Thyroid gland (tissue), 4 donors: Measurements from ENCODE around the gene SLC25A2. TPM values are rescaled to one million over a fixed set of nuclear protein-coding genes. Genes with fewer than 3 reads are reported as not detected.

Source experiments
- DNase-seq, 2 donors: peaks; one replicate each; pipeline ENCODE4 v3.0.0-alpha.2; 2019
- H3K27ac ChIP-seq, 3 donors: fragments of 200-600 bp; sonication (generic); 1 replicate in 2 of 3; 2 replicates in 1 of 3; pipeline ENCODE4 v1.5.1; 2016 to 2019; ENCODE audit warnings: mild to moderate bottlenecking in 1 of 3, moderate library complexity in 1 of 3
- H3K27me3 ChIP-seq: fragments of 200-600 bp; sonication (generic); one replicate; pipeline ENCODE4 v1.5.1; 2019
- H3K36me3 ChIP-seq, 2 donors: fragments of 200-600 bp; sonication (generic); one replicate each; pipeline ENCODE4 v1.5.1; 2016 to 2019
- H3K4me1 ChIP-seq, 2 donors: fragments of 200-600 bp; sonication (generic); one replicate each; pipeline ENCODE4 v1.5.1; 2017 to 2019
- H3K4me3 ChIP-seq, 3 donors: fragments of 200-600 bp; sonication (generic); replicated peaks in 1 of 3; 1 replicate in 2 of 3; 2 replicates in 1 of 3; pipeline ENCODE4 v1.5.1; 2016; ENCODE audit warnings: mild to moderate bottlenecking in 1 of 3
- H3K9me3 ChIP-seq: fragments of 200-600 bp; sonication (generic); one replicate; pipeline ENCODE4 v1.5.1; 2017
- POLR2A ChIP-seq, 2 donors: fragments of 450-650 bp; IDR thresholded peaks; one replicate each; pipeline ENCODE4 v1.6.1; 2017; ENCODE audit warnings: antibody characterized with exemption in 2 of 2, mild to moderate bottlenecking in 2 of 2, moderate library complexity in 1 of 2
- WGBS, 2 donors: methylation state at CpG; one replicate each; pipeline ENCODE4 v1.1.5; 2017; 5-methylcytosine and 5-hydroxymethylcytosine counted together
- intact Hi-C: fragments of 100-400 bp; cut with DNase I; formaldehyde crosslinking; loops from one replicate; pipeline ENCODE4 v1.15.1; 2023
- total RNA-seq, 4 donors: library from RNA; depleted of rRNA; stranded (reverse); fragments of >200 nt; gene quantifications; one replicate each; pipeline ENCODE4 v1.2.3, GENCODE V29; 2016
- TF ChIP-seq, protein P1 (sequence below), 6 experiments: fragments of 200-600 bp in 3 of 6; fragments of 450-650 bp in 3 of 6; sonication (generic) in 3 of 6; IDR thresholded peaks; one replicate each; pipeline ENCODE4 v1.5.1; 2016 to 2019; ENCODE audit warnings: antibody characterized with exemption in 6 of 6, mild to moderate bottlenecking in 2 of 6, inconsistent platforms in 1 of 6, moderate library complexity in 1 of 6

Gene SLC25A2
- total RNA-seq, 4 donors from 2014 or later: 1.6 to 4.5 TPM; not detected in 2

DNA sequence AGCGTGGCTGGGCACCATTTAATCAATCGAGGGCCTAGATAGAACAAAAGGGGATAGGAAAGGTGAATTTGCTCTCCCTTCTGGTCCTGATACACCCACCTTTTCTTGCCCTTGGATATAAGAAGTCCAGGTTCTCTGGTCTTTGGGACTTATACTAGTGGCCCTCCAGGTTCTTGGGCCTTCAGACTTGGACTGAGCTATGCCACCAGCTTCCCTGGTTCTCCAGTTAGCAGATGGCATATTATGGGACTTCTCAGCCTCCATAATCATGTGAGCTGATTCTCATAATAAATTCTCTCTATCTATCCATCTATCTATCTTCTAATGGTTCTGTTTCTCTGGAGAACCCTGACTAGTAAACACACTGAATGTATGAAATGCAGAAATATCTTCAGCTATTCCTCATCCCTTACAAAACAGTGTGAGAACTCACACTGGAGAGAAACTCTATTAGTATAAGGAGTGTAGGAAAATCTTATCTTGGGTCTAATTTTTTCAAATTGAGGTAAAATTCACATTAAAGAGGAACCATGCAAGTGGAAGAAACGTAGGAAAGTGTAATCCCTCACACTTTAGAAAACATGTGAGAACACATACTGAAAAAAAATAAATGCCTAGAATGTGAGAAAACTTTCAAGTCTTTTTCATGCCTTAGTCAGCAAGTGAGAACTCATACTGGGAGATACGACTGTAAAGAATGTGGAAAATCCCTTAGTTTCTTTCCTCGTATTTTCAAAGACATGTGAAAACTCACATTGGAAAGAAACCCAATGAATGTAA is 43.2 kb downstream of the SLC25A2 start:
- TF ChIP-seq, protein P1, sequence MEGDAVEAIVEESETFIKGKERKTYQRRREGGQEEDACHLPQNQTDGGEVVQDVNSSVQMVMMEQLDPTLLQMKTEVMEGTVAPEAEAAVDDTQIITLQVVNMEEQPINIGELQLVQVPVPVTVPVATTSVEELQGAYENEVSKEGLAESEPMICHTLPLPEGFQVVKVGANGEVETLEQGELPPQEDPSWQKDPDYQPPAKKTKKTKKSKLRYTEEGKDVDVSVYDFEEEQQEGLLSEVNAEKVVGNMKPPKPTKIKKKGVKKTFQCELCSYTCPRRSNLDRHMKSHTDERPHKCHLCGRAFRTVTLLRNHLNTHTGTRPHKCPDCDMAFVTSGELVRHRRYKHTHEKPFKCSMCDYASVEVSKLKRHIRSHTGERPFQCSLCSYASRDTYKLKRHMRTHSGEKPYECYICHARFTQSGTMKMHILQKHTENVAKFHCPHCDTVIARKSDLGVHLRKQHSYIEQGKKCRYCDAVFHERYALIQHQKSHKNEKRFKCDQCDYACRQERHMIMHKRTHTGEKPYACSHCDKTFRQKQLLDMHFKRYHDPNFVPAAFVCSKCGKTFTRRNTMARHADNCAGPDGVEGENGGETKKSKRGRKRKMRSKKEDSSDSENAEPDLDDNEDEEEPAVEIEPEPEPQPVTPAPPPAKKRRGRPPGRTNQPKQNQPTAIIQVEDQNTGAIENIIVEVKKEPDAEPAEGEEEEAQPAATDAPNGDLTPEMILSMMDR (IDR thresholded peaks at IDR 0.05): no peak
- no peak for TF ChIP-seq POLR2A (IDR thresholded peaks at IDR 0.05)
- no peak for DNase-seq
- Histone ChIP-seq H3K4me1 (no peaks in the 10 kb centered on the region), H3K9me3 (peaks cover 18% of the 10 kb centered on the region), H3K27me3 (no peaks in the 10 kb centered on the region), H3K4me3 (no peak overlapping the region), H3K36me3 (no peaks in the 10 kb centered on the region), H3K27ac (no peak overlapping the region)
- intact Hi-C loops: no loop called here
- WGBS, 2 donors: 65 to 68% methylated on average over 5 of the region's 5 CpGs

DNA sequence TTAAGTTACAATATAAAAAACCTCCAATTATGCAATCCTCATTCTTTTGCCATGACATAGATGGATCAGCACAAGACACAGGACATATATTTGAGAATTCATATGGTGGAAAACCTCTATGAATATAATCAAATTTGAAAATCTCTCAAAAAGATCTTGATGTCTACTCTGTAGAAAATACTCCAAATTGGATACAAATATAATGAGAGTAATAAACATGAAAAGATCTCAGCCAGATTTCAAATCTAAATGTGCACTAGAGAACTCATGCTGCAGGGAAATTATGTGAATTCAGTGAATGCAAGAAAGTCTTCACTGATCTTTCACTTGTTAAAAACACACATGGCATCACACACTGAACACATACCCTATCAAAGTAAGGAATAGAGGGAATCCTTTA is 44.9 kb downstream of the SLC25A2 start:
- intact Hi-C loops: loop anchor here (5.0 kb wide), 1 partner anchor 58 kb away; no protein-coding TSS in a partner anchor
- Histone ChIP-seq H3K4me3 (no peak overlapping the region), H3K36me3 (no peaks in the 10 kb centered on the region), H3K27me3 (no peaks in the 10 kb centered on the region), H3K9me3 (peaks cover 18% of the 10 kb centered on the region), H3K4me1 (no peaks in the 10 kb centered on the region), H3K27ac (no peak overlapping the region)
- no peak for DNase-seq
- TF ChIP-seq POLR2A (IDR thresholded peaks at IDR 0.05): no peak
- TF ChIP-seq, protein P1 (IDR thresholded peaks at IDR 0.05): no peak

DNA sequence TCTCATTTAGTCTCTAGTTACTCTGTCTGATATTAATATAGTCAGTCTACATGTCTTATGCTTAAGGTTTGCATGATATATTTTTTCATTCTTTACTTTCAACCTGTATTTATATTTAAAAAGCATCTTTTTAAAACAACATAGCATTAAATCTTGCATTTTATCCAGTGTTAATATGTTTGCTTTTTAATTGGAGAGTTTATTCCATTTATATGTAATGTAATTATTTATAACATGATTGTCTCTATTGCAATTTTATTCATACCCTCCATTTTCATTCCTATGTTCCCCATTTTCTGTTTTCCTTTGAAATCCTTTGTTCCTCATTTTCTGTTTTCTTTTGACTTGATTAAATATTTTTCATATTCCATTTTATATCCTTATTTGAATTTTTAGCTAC is 45.4 kb downstream of the SLC25A2 start:
- peaks cover 18% of the 10 kb centered on the region for H3K9me3 ChIP-seq
- no peak overlapping the region for H3K4me3 ChIP-seq
- H3K4me1 ChIP-seq: no peaks in the 10 kb centered on the region
- DNase-seq: no peak
- H3K27me3 ChIP-seq: no peaks in the 10 kb centered on the region
- intact Hi-C loops: loop anchor here (5.0 kb wide), 1 partner anchor 59 kb away; no protein-coding TSS in a partner anchor
- TF ChIP-seq POLR2A (IDR thresholded peaks at IDR 0.05): no peak
- TF ChIP-seq, protein P1 (IDR thresholded peaks at IDR 0.05): no peak
- no peak overlapping the region for H3K27ac ChIP-seq
- H3K36me3 ChIP-seq: no peaks in the 10 kb centered on the region

Other genes with a start within 250 kb of the SLC25A2 start
- gene PCDHB2, start 209.4 kb downstream of the SLC25A2 start, total RNA-seq: 1 to 10 TPM; 1.2 to 4.2 (median 3.2) TPM
- gene PCDHB3, start 203.6 kb downstream of the SLC25A2 start, total RNA-seq: 1 to 10 TPM in 3 of 4 donors, under 1 TPM in 1; 0.81 to 3.0 (median 2.4) TPM
- gene PCDHB4, start 182.2 kb downstream of the SLC25A2 start, total RNA-seq: 1 to 10 TPM; 2.0 to 8.7 (median 3.5) TPM
- gene PCDHB5, start 168.8 kb downstream of the SLC25A2 start, total RNA-seq: 10 to 100 TPM in 2 of 4 donors, 1 to 10 TPM in 2; 7.1 to 21.4 (median 11.1) TPM
- 1 to 10 TPM in 2 of 4 donors, under 1 TPM in 2; 0.13 to 2.4 (median 0.71) TPM for gene PCDHB6, start 154.0 kb downstream of the SLC25A2 start, total RNA-seq
- 1 to 10 TPM in 3 of 4 donors, under 1 TPM in 1; 0.67 to 2.8 (median 2.1) TPM for gene PCDHB7, start 131.4 kb downstream of the SLC25A2 start, total RNA-seq
- gene PCDHB8, start 126.3 kb downstream of the SLC25A2 start, total RNA-seq: 1 to 10 TPM in 3 of 4 donors, under 1 TPM in 1; 0.67 to 2.6 (median 1.8) TPM
- 1 to 10 TPM; 3.5 to 4.8 (median 4.1) TPM for gene PCDHB16, start 121.7 kb downstream of the SLC25A2 start, total RNA-seq
- 1 to 10 TPM; 2.0 to 3.9 (median 3.0) TPM for gene PCDHB9, start 116.9 kb downstream of the SLC25A2 start, total RNA-seq
- 1 to 10 TPM; 1.6 to 3.1 (median 2.4) TPM for gene PCDHB10, start 111.7 kb downstream of the SLC25A2 start, total RNA-seq
- gene PCDHB11, start 104.4 kb downstream of the SLC25A2 start, total RNA-seq: 1 to 10 TPM; 2.0 to 3.4 (median 2.5) TPM
- 1 to 10 TPM; 1.1 to 3.6 (median 2.4) TPM for gene PCDHB12, start 95.3 kb downstream of the SLC25A2 start, total RNA-seq
- gene PCDHB13, start 90.1 kb downstream of the SLC25A2 start, total RNA-seq: 1 to 10 TPM; 4.0 to 7.2 (median 5.2) TPM
- gene PCDHB14, start 80.7 kb downstream of the SLC25A2 start, total RNA-seq: 1 to 10 TPM; 3.5 to 6.5 (median 4.0) TPM
- 1 to 10 TPM; 3.8 to 6.8 (median 5.5) TPM for gene PCDHB15, start 58.7 kb downstream of the SLC25A2 start, total RNA-seq
- 10 to 100 TPM; 48.0 to 72.6 (median 60.9) TPM for gene TAF7, start 16.7 kb upstream of the SLC25A2 start, total RNA-seq
- gene PCDHGA1, start 26.5 kb upstream of the SLC25A2 start, total RNA-seq: 1 to 10 TPM in 2 of 4 donors, under 1 TPM in 2; 0.40 to 1.3 (median 0.87) TPM
- 1 to 10 TPM; 4.3 to 6.4 (median 5.6) TPM for gene PCDHGA2, start 34.7 kb upstream of the SLC25A2 start, total RNA-seq
- 1 to 10 TPM; 3.0 to 4.7 (median 4.1) TPM for gene PCDHGA3, start 39.8 kb upstream of the SLC25A2 start, total RNA-seq
- 1 to 10 TPM; 3.9 to 7.5 (median 6.0) TPM for gene PCDHGB1, start 46.0 kb upstream of the SLC25A2 start, total RNA-seq
- gene PCDHGA4, start 51.0 kb upstream of the SLC25A2 start, total RNA-seq: 1 to 10 TPM; 3.5 to 7.7 (median 4.4) TPM
- gene PCDHGB2, start 55.9 kb upstream of the SLC25A2 start, total RNA-seq: 1 to 10 TPM; 4.4 to 7.6 (median 6.6) TPM
- 1 to 10 TPM; 3.5 to 5.3 (median 4.2) TPM for gene PCDHGA5, start 60.1 kb upstream of the SLC25A2 start, total RNA-seq
- 1 to 10 TPM; 5.1 to 9.2 (median 5.8) TPM for gene PCDHGB3, start 66.2 kb upstream of the SLC25A2 start, total RNA-seq
- 1 to 10 TPM; 5.6 to 7.3 (median 5.8) TPM for gene PCDHGA6, start 69.8 kb upstream of the SLC25A2 start, total RNA-seq
- gene PCDHGA7, start 78.7 kb upstream of the SLC25A2 start, total RNA-seq: 1 to 10 TPM; 5.1 to 9.8 (median 7.8) TPM
- gene PCDHGB4, start 83.6 kb upstream of the SLC25A2 start, total RNA-seq: 10 to 100 TPM; 10.4 to 12.5 (median 10.4) TPM
- 1 to 10 TPM; 2.9 to 5.8 (median 4.7) TPM for gene PCDHGA8, start 88.6 kb upstream of the SLC25A2 start, total RNA-seq
- 10 to 100 TPM; 17.2 to 22.6 (median 20.2) TPM for gene PCDHGB5, start 93.9 kb upstream of the SLC25A2 start, total RNA-seq
- 10 to 100 TPM in 3 of 4 donors, 1 to 10 TPM in 1; 9.7 to 12.1 (median 11.0) TPM for gene PCDHGA9, start 98.7 kb upstream of the SLC25A2 start, total RNA-seq
- gene PCDHGB6, start 104.0 kb upstream of the SLC25A2 start, total RNA-seq: 10 to 100 TPM in 3 of 4 donors, 1 to 10 TPM in 1; 9.5 to 11.4 (median 10.9) TPM
- 10 to 100 TPM in 1 of 4 donors, 1 to 10 TPM in 3; 8.7 to 17.1 (median 9.3) TPM for gene PCDHGA10, start 108.9 kb upstream of the SLC25A2 start, total RNA-seq
- 10 to 100 TPM in 3 of 4 donors, 1 to 10 TPM in 1; 9.5 to 19.7 (median 11.3) TPM for gene PCDHGB7, start 113.6 kb upstream of the SLC25A2 start, total RNA-seq
- gene PCDHGA11, start 117.0 kb upstream of the SLC25A2 start, total RNA-seq: 1 to 10 TPM; 8.0 to 9.5 (median 8.2) TPM
- gene PCDHGA12, start 126.5 kb upstream of the SLC25A2 start, total RNA-seq: 10 to 100 TPM in 2 of 4 donors, 1 to 10 TPM in 2; 9.4 to 13.5 (median 10.7) TPM
- gene PCDHGC3, start 171.9 kb upstream of the SLC25A2 start, total RNA-seq: 10 to 100 TPM; 24.7 to 31.5 (median 27.6) TPM
- gene PCDHGC4, start 181.0 kb upstream of the SLC25A2 start, total RNA-seq: 10 to 100 TPM in 1 of 4 donors, 1 to 10 TPM in 3; 2.5 to 10.7 (median 4.8) TPM
- 1 to 10 TPM; 1.8 to 3.4 (median 2.1) TPM for gene PCDHGC5, start 185.0 kb upstream of the SLC25A2 start, total RNA-seq